Stomach (tissue), 4 donors: ENCODE measurements around the gene ENTPD2.
"Not testable (repeated sequence)": the region's sequence is repeated elsewhere in the genome, so short reads cannot be mapped to it uniquely, and the experiment has no call there.

Experiments
- EP300 ChIP-seq: sonication (generic); formaldehyde crosslinking; IDR thresholded peaks from one replicate; pipeline ENCODE4 v1.6.1; 2017; ENCODE audit warnings: antibody characterized with exemption
- POLR2AphosphoS5 ChIP-seq, 3 donors: sonication (generic); formaldehyde crosslinking; IDR thresholded peaks; one replicate each; pipeline ENCODE4 v1.6.1; 2016; ENCODE audit warnings: antibody characterized with exemption in 3 of 3
- TF ChIP-seq, protein P1 (sequence below), 7 experiments: fragments of 450-650 bp in 4 of 7; fragments of 200-600 bp in 3 of 7; sonication (generic) in 3 of 7; IDR thresholded peaks; one replicate each; pipeline ENCODE4 v1.5.1; 2016 to 2019; ENCODE audit warnings: antibody characterized with exemption in 7 of 7, control low read depth in 2 of 7, mild to moderate bottlenecking in 1 of 7

DNA sequence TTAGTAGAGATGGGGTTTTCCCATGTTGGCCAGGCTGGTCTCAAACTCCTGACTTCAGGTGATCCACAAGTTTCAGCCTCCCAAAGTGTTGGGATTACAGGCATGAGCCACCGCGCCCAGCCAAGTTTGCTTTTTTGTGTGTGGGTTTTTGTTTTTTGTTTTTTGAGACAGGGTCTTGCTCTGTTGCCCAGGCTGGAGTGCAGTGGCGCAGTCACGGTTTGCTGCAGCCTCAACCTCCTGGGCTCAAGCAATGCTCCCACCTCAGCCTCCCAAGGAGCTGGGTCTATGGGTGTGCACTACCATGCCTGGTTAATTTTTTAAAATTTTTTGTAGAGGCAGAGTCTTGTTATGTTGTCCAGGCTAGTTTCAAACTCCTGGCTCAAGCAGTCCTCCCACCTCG lies 20.4 kb downstream of the ENTPD2 start:
- TF ChIP-seq, protein P1, sequence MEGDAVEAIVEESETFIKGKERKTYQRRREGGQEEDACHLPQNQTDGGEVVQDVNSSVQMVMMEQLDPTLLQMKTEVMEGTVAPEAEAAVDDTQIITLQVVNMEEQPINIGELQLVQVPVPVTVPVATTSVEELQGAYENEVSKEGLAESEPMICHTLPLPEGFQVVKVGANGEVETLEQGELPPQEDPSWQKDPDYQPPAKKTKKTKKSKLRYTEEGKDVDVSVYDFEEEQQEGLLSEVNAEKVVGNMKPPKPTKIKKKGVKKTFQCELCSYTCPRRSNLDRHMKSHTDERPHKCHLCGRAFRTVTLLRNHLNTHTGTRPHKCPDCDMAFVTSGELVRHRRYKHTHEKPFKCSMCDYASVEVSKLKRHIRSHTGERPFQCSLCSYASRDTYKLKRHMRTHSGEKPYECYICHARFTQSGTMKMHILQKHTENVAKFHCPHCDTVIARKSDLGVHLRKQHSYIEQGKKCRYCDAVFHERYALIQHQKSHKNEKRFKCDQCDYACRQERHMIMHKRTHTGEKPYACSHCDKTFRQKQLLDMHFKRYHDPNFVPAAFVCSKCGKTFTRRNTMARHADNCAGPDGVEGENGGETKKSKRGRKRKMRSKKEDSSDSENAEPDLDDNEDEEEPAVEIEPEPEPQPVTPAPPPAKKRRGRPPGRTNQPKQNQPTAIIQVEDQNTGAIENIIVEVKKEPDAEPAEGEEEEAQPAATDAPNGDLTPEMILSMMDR (IDR thresholded peaks at IDR 0.05): not testable (repeated sequence)
- TF ChIP-seq EP300; POLR2AphosphoS5 (IDR thresholded peaks at IDR 0.05): not testable (repeated sequence)
